GM19351 (cell line): ENCODE measurements around the gene AKAP6.
"Not testable (repeated sequence)": the region's sequence is repeated elsewhere in the genome, so short reads cannot be mapped to it uniquely, and the experiment has no call there.

ENCODE experiments used
- ATAC-seq: cut with Tn5 transposase; IDR thresholded peaks from one replicate; pipeline ENCODE4 v1.9.1; 2021; ENCODE audit warnings: mild to moderate bottlenecking, moderate library complexity; ENCODE audit not compliant: unreplicated experiment

The AKAP6 gene

GRCh38 chr14:32786886-32787285, 457.8 kb downstream of the AKAP6 start:
- ATAC-seq = no peak

- not testable (repeated sequence) for ATAC-seq
These were observed 463.9 kb downstream of the AKAP6 start for GRCh38 chr14:32793033-32793432.

GRCh38 chr14:32800320-32800719, 471.2 kb downstream of the AKAP6 start:
- no peak for ATAC-seq

- ATAC-seq = no peak
These were observed 473.2 kb downstream of the AKAP6 start for GRCh38 chr14:32802295-32802694.

- ATAC-seq = no peak
These were observed 476.9 kb downstream of the AKAP6 start for GRCh38 chr14:32805979-32806378.

GRCh38 chr14:32808644-32809043, 479.5 kb downstream of the AKAP6 start:
- no peak for ATAC-seq

- no peak for ATAC-seq
These were observed 480.2 kb downstream of the AKAP6 start for GRCh38 chr14:32809255-32809654.

GRCh38 chr14:32813401-32813800, 484.3 kb downstream of the AKAP6 start:
- ATAC-seq = no peak

- no peak for ATAC-seq
These were observed 485.6 kb downstream of the AKAP6 start for GRCh38 chr14:32814721-32815120.

GRCh38 chr14:32816588-32816987, 487.5 kb downstream of the AKAP6 start:
- no peak for ATAC-seq

GRCh38 chr14:32817780-32818179, 488.7 kb downstream of the AKAP6 start:
- no peak for ATAC-seq

- no peak for ATAC-seq
These were observed 489.5 kb downstream of the AKAP6 start for GRCh38 chr14:32818581-32818980.

GRCh38 chr14:32820181-32820580, 491.1 kb downstream of the AKAP6 start:
- no peak for ATAC-seq

- no peak for ATAC-seq
These were observed 491.6 kb downstream of the AKAP6 start for GRCh38 chr14:32820682-32821081.

GRCh38 chr14:32821964-32822653, 493.0 kb downstream of the AKAP6 start:
- no peak for ATAC-seq

GRCh38 chr14:32823706-32824105, 494.6 kb downstream of the AKAP6 start:
- no peak for ATAC-seq

GRCh38 chr14:32824195-32824594, 495.1 kb downstream of the AKAP6 start:
- ATAC-seq = no peak

GRCh38 chr14:32825058-32825457, 496.0 kb downstream of the AKAP6 start:
- ATAC-seq = no peak

- ATAC-seq = no peak
These were observed 497.4 kb downstream of the AKAP6 start for GRCh38 chr14:32826404-32827082.

GRCh38 chr14:32827514-32827913, 498.4 kb downstream of the AKAP6 start:
- no peak for ATAC-seq

- ATAC-seq = no peak
These were observed 506.8 kb downstream of the AKAP6 start for GRCh38 chr14:32835924-32836323.

- ATAC-seq = no peak
These were observed 512.6 kb downstream of the AKAP6 start for GRCh38 chr14:32841698-32842097.
